ENCODE results near the gene ZNF324. TPM values are rescaled to one million over a fixed set of nuclear protein-coding genes. Genes with fewer than 3 reads are reported as not detected.
A peak's percentile ranks its signal among the peaks of the same experiment; 100 is the strongest.

ZNF324 gene
- total and polyA plus RNA-seq, 9 of the 15 experiments (the other 6 are each of a cell fraction or from before 2014, with no cell fraction given): 0.92 to 16.4 (median 5.3) TPM

GRCh38 chr19:58499021-58499927 is 32.4 kb downstream of the ZNF324 start:
- no peaks in the 10 kb centered on the region for H3K9me1 ChIP-seq (ENCODE audit: control insufficient read depth, insufficient read depth, low read length)
- peak overlapping the region; percentile 84 for H3K27ac ChIP-seq (ENCODE audit: extremely low read depth, low read depth, low read length)
- BruUV-seq (replicated peaks): no TSS peak
- H3K27me3 ChIP-seq (ENCODE audit: control insufficient read depth in 2 of 2, insufficient read depth in 2 of 2, low read length in 2 of 2): no peaks in the 10 kb centered on the region
- peak overlapping the region; percentile 98 for H3K4me2 ChIP-seq (ENCODE audit: insufficient read depth, low read length)
- intact Hi-C loops (cut with micrococcal nuclease): no loop called here
- peaks cover 45% of the 10 kb centered on the region for H3K79me2 ChIP-seq (ENCODE audit: control insufficient read depth, insufficient read depth, low read length)
- peak overlapping the region; percentile 88 to 99 for H3K9ac ChIP-seq (ENCODE audit: insufficient read depth in 1 of 2, low read depth in 2 of 2, low read length in 2 of 2)
- peak overlapping the region; percentile 96 for H2AFZ ChIP-seq (ENCODE audit: low read depth, low read length)
- H4K20me1 ChIP-seq (replicated peaks; ENCODE audit: control insufficient read depth, insufficient read depth, low read length): no peaks in the 10 kb centered on the region
- ATAC-seq (peak; percentile 98), DNase-seq (ENCODE audit: extremely low read depth in 1 of 4, low spot score in 3 of 4) (peak; percentile 99 to 100 (median 99)), FAIRE-seq (peak; percentile 97)
- WGBS (ENCODE audit: insufficient coverage, low coverage, missing lambda C conversion rate): under 1% methylated on average over 35 of the region's 60 CpGs
- in situ Hi-C loops (cut with MboI): no loop called here
- peak overlapping the region; percentile 67 for H3K4me3 ChIP-seq
- ChIA-PET POLR2A (interaction anchor here (0.7 to 3.1 kb wide), 6 partner anchors 15 to 169 kb away, joined by 3 to 14 read pairs (median 4); partner anchors contain the start of genes ZBTB45 and ZNF446), CTCF (ENCODE audit: low intra/inter-chr PET ratio) (no interaction called here)
- peaks cover 22 to 32% of the 10 kb centered on the region in 2 experiments; a peak in 4 of 5 replicates for H3K4me1 ChIP-seq (replicated peaks in 1 of 2; ENCODE audit: control insufficient read depth in 2 of 2, insufficient read depth in 2 of 2, low read length in 2 of 2)
- H3K36me3 ChIP-seq (ENCODE audit: control insufficient read depth, insufficient read depth, low read length): peaks cover 4% of the 10 kb centered on the region; the same call in 1 of the 3 replicates
- H3K9me3 ChIP-seq (replicated peaks; ENCODE audit: control insufficient read depth, insufficient read depth, low read depth, low read length): no peaks in the 10 kb centered on the region
- TF ChIP-seq SIN3A (IDR thresholded peaks at IDR 0.05; ENCODE audit: borderline replicate concordance in 2 of 2, control insufficient read depth in 1 of 2, low read depth in 2 of 2, low read length in 2 of 2) (peak; percentile 83 to 94; a peak in 3 of 4 replicates), TCF3 (CRISPR knock-in tag; IDR thresholded peaks at IDR 0.05) (peak; percentile 46), ZNF354B (CRISPR knock-in tag; IDR thresholded peaks at IDR 0.05) (no peak), NFRKB (IDR thresholded peaks at IDR 0.05; ENCODE audit: low read depth) (0 out of 2 replicates have a peak, but pooled peaks have one; percentile 62), ZSCAN32 (CRISPR knock-in tag; IDR thresholded peaks at IDR 0.05) (no peak), ILF3 (IDR thresholded peaks at IDR 0.05; ENCODE audit: borderline replicate concordance) (no peak), PHF20 (IDR thresholded peaks at IDR 0.05; ENCODE audit: partially characterized antibody) (peak; percentile 98), XRCC3 (IDR thresholded peaks at IDR 0.05) (no peak), ZNF507 (tag; conservative IDR thresholded peaks at IDR 0.05) (no peak), HOXB6 (CRISPR knock-in tag; IDR thresholded peaks at IDR 0.05; ENCODE audit: borderline replicate concordance) (no peak), KAT2B (IDR thresholded peaks at IDR 0.05; ENCODE audit: low read depth, low read length) (no peak), MECOM (CRISPR knock-in tag; IDR thresholded peaks at IDR 0.05) (no peak), SMAD4 (CRISPR knock-in tag; conservative IDR thresholded peaks at IDR 0.05) (peak; percentile 62), KLF1 (tag; IDR thresholded peaks at IDR 0.05) (no peak), BDP1 (IDR thresholded peaks at IDR 0.05; ENCODE audit: insufficient read depth, insufficient read length) (no peak), SRSF1 (IDR thresholded peaks at IDR 0.05; ENCODE audit: low read depth, low read length) (no peak), SMARCB1 (IDR thresholded peaks at IDR 0.05; ENCODE audit: insufficient read length, low read depth) (no peak)
- TF ChIP-seq, protein P1, sequence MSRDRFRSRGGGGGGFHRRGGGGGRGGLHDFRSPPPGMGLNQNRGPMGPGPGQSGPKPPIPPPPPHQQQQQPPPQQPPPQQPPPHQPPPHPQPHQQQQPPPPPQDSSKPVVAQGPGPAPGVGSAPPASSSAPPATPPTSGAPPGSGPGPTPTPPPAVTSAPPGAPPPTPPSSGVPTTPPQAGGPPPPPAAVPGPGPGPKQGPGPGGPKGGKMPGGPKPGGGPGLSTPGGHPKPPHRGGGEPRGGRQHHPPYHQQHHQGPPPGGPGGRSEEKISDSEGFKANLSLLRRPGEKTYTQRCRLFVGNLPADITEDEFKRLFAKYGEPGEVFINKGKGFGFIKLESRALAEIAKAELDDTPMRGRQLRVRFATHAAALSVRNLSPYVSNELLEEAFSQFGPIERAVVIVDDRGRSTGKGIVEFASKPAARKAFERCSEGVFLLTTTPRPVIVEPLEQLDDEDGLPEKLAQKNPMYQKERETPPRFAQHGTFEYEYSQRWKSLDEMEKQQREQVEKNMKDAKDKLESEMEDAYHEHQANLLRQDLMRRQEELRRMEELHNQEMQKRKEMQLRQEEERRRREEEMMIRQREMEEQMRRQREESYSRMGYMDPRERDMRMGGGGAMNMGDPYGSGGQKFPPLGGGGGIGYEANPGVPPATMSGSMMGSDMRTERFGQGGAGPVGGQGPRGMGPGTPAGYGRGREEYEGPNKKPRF (IDR thresholded peaks at IDR 0.05; ENCODE audit: low read depth, low read length): no peak
- TF ChIP-seq, protein P2, sequence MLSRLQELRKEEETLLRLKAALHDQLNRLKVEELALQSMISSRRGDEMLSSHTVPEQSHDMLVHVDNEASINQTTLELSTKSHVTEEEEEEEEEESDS (CRISPR knock-in tag; IDR thresholded peaks at IDR 0.05): no peak
- TF ChIP-seq, protein P3, sequence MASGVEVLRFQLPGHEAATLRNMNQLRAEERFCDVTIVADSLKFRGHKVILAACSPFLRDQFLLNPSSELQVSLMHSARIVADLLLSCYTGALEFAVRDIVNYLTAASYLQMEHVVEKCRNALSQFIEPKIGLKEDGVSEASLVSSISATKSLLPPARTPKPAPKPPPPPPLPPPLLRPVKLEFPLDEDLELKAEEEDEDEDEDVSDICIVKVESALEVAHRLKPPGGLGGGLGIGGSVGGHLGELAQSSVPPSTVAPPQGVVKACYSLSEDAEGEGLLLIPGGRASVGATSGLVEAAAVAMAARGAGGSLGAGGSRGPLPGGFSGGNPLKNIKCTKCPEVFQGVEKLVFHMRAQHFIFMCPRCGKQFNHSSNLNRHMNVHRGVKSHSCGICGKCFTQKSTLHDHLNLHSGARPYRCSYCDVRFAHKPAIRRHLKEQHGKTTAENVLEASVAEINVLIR (CRISPR knock-in tag; IDR thresholded peaks at IDR 0.05): peak; percentile 59; the same call in 1 of the 2 replicates

Measured in K562 (cell line).